ENCODE results near the gene KCNAB3. TPM values are rescaled to one million over a fixed set of nuclear protein-coding genes. Genes with fewer than 3 reads are reported as not detected.

Gene KCNAB3
- total RNA-seq, 2 experiments from 2014 or later = 4.9 to 5.3 TPM

- CTCF ChIA-PET = interaction anchor here (2.0 kb wide), 1 partner anchor 95 kb away, joined by 8 read pairs; no protein-coding TSS in a partner anchor
- Mint-ChIP-seq H3K4me1 (ENCODE audit: low read depth) (peaks cover 17% of the 10 kb centered on the region), H3K27ac (no peak overlapping the region), H3K9me3 (no peaks in the 10 kb centered on the region), H3K4me3 (no peak overlapping the region), H3K36me3 (peaks cover 72% of the 10 kb centered on the region), H3K27me3 (no peaks in the 10 kb centered on the region)
- DNase-seq = no peak
- intact Hi-C loops (cut with micrococcal nuclease) = no loop called here
- POLR2A ChIA-PET = interaction anchor here (0.6 kb wide), 1 partner anchor 410 kb away, joined by 3 read pairs; no protein-coding TSS in a partner anchor
Observed at GRCh38 chr17:7894866-7895265, 34.8 kb downstream of the KCNAB3 start.

DNA sequence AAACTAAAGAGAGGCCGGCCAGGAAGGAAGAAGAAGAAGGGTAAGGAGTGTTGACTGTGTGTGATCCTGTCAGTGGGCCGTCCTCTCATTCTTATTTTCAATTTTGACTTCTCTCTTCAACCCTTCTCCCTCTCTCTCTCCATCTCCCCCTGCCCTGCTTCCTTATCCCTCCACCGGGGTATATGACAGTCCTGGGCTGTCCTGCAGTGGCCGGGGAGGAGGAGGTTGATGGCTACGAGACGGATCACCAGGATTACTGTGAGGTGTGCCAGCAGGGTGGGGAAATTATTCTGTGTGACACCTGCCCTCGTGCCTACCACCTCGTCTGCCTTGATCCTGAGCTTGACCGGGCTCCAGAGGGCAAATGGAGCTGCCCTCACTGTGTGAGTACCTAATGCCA, 35.4 kb downstream of the KCNAB3 start:
- DNase-seq = no peak
- intact Hi-C loops (cut with micrococcal nuclease) = no loop called here
- peaks cover 73% of the 10 kb centered on the region for H3K36me3 Mint-ChIP-seq
- H3K27me3 Mint-ChIP-seq = no peaks in the 10 kb centered on the region
- POLR2A ChIA-PET = interaction anchor here (0.6 kb wide), 1 partner anchor 410 kb away, joined by 3 read pairs; no protein-coding TSS in a partner anchor
- no peaks in the 10 kb centered on the region for H3K9me3 Mint-ChIP-seq
- H3K4me1 Mint-ChIP-seq (ENCODE audit: low read depth) = peaks cover 17% of the 10 kb centered on the region
- CTCF ChIA-PET = interaction anchor here (2.0 kb wide), 1 partner anchor 96 kb away, joined by 8 read pairs; no protein-coding TSS in a partner anchor
- no peak overlapping the region for H3K4me3 Mint-ChIP-seq
- no peak overlapping the region for H3K27ac Mint-ChIP-seq

DNA sequence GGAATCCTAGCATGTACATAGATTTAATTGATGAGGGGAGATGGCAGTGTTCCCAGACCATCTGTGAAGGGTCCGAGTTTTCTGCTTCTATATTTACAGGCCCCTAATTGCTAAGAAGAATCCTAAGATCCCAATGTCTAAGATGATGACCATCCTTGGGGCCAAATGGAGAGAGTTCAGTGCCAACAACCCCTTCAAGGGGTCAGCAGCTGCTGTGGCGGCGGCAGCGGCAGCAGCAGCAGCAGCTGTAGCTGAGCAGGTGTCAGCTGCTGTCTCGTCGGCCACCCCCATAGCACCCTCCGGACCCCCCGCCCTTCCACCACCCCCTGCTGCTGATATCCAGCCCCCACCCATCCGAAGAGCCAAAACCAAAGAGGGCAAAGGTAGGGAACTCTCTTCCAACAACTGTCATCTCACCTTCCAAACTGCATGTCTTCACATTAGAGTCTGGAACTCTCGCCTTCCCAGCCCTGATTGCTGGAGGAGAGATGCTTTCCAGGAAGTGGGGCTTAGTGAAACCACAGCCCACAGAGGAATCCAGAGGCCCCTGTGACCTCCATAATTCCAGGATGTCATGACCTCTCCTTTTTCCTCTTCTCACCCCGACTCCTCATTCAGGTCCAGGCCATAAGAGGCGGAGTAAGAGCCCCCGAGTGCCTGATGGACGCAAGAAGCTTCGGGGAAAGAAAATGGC, 36.3 kb downstream of the KCNAB3 start:
- ChIA-PET CTCF (no interaction called here), POLR2A (no interaction called here)
- no peak for DNase-seq
- no peaks in the 10 kb centered on the region for H3K9me3 Mint-ChIP-seq
- intact Hi-C loops (cut with micrococcal nuclease) = no loop called here
- H3K4me1 Mint-ChIP-seq (ENCODE audit: low read depth) = peaks cover 17% of the 10 kb centered on the region
- H3K27me3 Mint-ChIP-seq = no peaks in the 10 kb centered on the region
- H3K27ac Mint-ChIP-seq = no peak overlapping the region
- H3K36me3 Mint-ChIP-seq = peaks cover 65% of the 10 kb centered on the region
- no peak overlapping the region for H3K4me3 Mint-ChIP-seq

- Mint-ChIP-seq H3K9me3 (no peaks in the 10 kb centered on the region), H3K27ac (no peak overlapping the region), H3K27me3 (no peaks in the 10 kb centered on the region), H3K4me3 (no peak overlapping the region), H3K36me3 (peaks cover 42% of the 10 kb centered on the region), H3K4me1 (ENCODE audit: low read depth) (no peaks in the 10 kb centered on the region)
- DNase-seq = peak; percentile 68
- intact Hi-C loops (cut with micrococcal nuclease) = no loop called here
- ChIA-PET CTCF (interaction anchor here (0.7 to 1.3 kb wide), 3 partner anchors 8 to 100 kb away, joined by 3 to 7 read pairs (median 5); no protein-coding TSS in a partner anchor), POLR2A (no interaction called here)
Observed at GRCh38 chr17:7889166-7889955, 40.3 kb downstream of the KCNAB3 start.

- Mint-ChIP-seq H3K4me3 (no peak within 1 kb of the TSS), H3K36me3 (peaks cover 32% of the 10 kb centered on the region), H3K9me3 (no peaks in the 10 kb centered on the region), H3K27me3 (no peaks in the 10 kb centered on the region), H3K4me1 (ENCODE audit: low read depth) (no peaks in the 10 kb centered on the region), H3K27ac (no peak within 1 kb of the TSS)
- DNase-seq = peak; percentile 76
- intact Hi-C loops (cut with micrococcal nuclease) = no loop called here
- ChIA-PET POLR2A (no interaction called here), CTCF (interaction anchor here (1.0 to 1.3 kb wide), 2 partner anchors 9 to 101 kb away, joined by 5 to 7 read pairs; no protein-coding TSS in a partner anchor)
Observed at GRCh38 chr17:7888184-7888920, 41.3 kb downstream of the KCNAB3 start, which contains the start of gene CHD3. CHD3 (plus strand) TSS chr17:7888789; CDS start chr17:7889001, 212 bp downstream.

GRCh38 chr17:7887482-7888183, 42.0 kb downstream of the KCNAB3 start:
- intact Hi-C loops (cut with micrococcal nuclease) = loop anchor here (1.0 to 2.0 kb wide), 9 partner anchors 28 to 495 kb away; partner anchors contain the start of genes CNTROB, KDM6B, NAA38 and RPL26
- Mint-ChIP-seq H3K4me3 (no peak overlapping the region), H3K27me3 (no peaks in the 10 kb centered on the region), H3K4me1 (ENCODE audit: low read depth) (no peaks in the 10 kb centered on the region), H3K27ac (no peak overlapping the region), H3K9me3 (no peaks in the 10 kb centered on the region), H3K36me3 (peaks cover 30% of the 10 kb centered on the region)
- DNase-seq = peak; percentile 95
- ChIA-PET CTCF (no interaction called here), POLR2A (no interaction called here)

DNA sequence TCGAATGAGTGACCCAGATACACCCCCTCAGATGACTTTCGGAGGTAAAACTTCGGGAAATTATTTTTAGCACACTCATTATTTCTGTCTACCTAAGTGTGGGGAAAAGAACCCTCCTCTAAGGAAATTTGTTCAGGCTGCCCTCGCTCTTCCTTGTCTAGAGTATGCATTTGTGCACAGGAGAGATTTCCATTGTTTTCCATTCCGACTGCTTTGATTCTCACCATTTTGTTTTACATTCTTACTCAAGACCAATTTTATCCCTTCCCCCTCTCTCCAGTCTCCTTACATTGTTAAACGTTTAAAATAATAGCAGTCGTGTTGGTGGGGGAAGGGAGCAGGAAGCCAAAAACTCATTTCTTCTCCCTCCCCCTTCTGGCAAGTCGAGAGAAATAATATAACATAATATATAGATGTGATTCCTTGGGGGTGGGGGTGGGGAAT, 42.6 kb downstream of the KCNAB3 start:
- intact Hi-C loops (cut with micrococcal nuclease) = loop anchor here (1.0 to 2.0 kb wide), 9 partner anchors 28 to 496 kb away; partner anchors contain the start of genes CNTROB, KDM6B, NAA38 and RPL26
- no peak for DNase-seq
- ChIA-PET CTCF (interaction anchor here (1.3 to 2.2 kb wide), 3 partner anchors 30 to 103 kb away, joined by 5 to 10 read pairs (median 6); partner anchors contain the start of genes CYB5D1 and NAA38), POLR2A (interaction anchor here (1.7 to 2.2 kb wide), 2 partner anchors 30 to 52 kb away, joined by 4 to 19 read pairs; partner anchors contain the start of genes CYB5D1 and NAA38)
- Mint-ChIP-seq H3K36me3 (peaks cover 29% of the 10 kb centered on the region), H3K27me3 (no peaks in the 10 kb centered on the region), H3K4me3 (no peak overlapping the region), H3K27ac (no peak overlapping the region), H3K9me3 (no peaks in the 10 kb centered on the region), H3K4me1 (ENCODE audit: low read depth) (no peaks in the 10 kb centered on the region)

- Mint-ChIP-seq H3K9me3 (no peaks in the 10 kb centered on the region), H3K4me3 (no peak overlapping the region), H3K27me3 (no peaks in the 10 kb centered on the region), H3K4me1 (ENCODE audit: low read depth) (no peaks in the 10 kb centered on the region), H3K36me3 (peaks cover 25% of the 10 kb centered on the region), H3K27ac (no peak overlapping the region)
- DNase-seq = peak; percentile 67
- intact Hi-C loops (cut with micrococcal nuclease) = loop anchor here (1.0 to 2.0 kb wide), 9 partner anchors 29 to 496 kb away; partner anchors contain the start of genes CNTROB, KDM6B, NAA38 and RPL26
- POLR2A ChIA-PET = interaction anchor here (0.6 to 2.2 kb wide), 6 partner anchors 16 to 303 kb away, joined by 3 to 19 read pairs (median 4); partner anchors contain the start of genes CYB5D1, MPDU1, NAA38 and RNF227
- CTCF ChIA-PET = interaction anchor here (1.0 to 2.2 kb wide), 5 partner anchors 12 to 104 kb away, joined by 3 to 10 read pairs (median 5); partner anchors contain the start of genes CYB5D1 and NAA38
Observed at GRCh38 chr17:7886227-7887037, 43.2 kb downstream of the KCNAB3 start.

- Mint-ChIP-seq H3K4me3 (peak overlapping the region; percentile 57), H3K36me3 (peaks cover 18% of the 10 kb centered on the region), H3K9me3 (no peaks in the 10 kb centered on the region), H3K27ac (no peak overlapping the region), H3K27me3 (no peaks in the 10 kb centered on the region), H3K4me1 (ENCODE audit: low read depth) (no peaks in the 10 kb centered on the region)
- ChIA-PET POLR2A (interaction anchor here (0.6 to 2.2 kb wide), 6 partner anchors 15 to 302 kb away, joined by 3 to 19 read pairs (median 4); partner anchors contain the start of genes CYB5D1, MPDU1, NAA38 and RNF227), CTCF (interaction anchor here (1.0 to 2.2 kb wide), 5 partner anchors 13 to 105 kb away, joined by 3 to 10 read pairs (median 5); partner anchors contain the start of genes CYB5D1 and NAA38)
- intact Hi-C loops (cut with micrococcal nuclease) = loop anchor here (2.0 kb wide), 2 partner anchors 313 to 497 kb away; partner anchors contain the start of gene RPL26
- peak; percentile 61 for DNase-seq
Observed at GRCh38 chr17:7885367-7886226, 44.1 kb downstream of the KCNAB3 start.
